HCT116 (cell line): ENCODE results near the gene SERINC5. TPM values are rescaled to one million over a fixed set of nuclear protein-coding genes. Genes with fewer than 3 reads are reported as not detected.

Experiments
- ATAC-seq: fragments of 200-7000 bp; cut with Tn5 transposase; 2 replicates; pipeline ENCODE4 v1.9.1; 2020; ENCODE audit warnings: mild to moderate bottlenecking, moderate library complexity
- BruUV-seq: library from RNA; stranded (reverse); fragments of 400-500 nt; replicated peaks from 2 replicates; lab custom pipeline; 2021; lab: Mats Ljungman, UMichigan
- CTCF ChIA-PET: fragments of 300-600 bp; sonication (Branson Sonifier 250); formaldehyde crosslinking; loops from one replicate; lab custom pipeline; 2021; ENCODE audit warnings: antibody characterized with exemption; lab: Charles Lee
- POLR2A ChIA-PET: fragments of 300-600, 350-600 bp; sonication (Branson Sonifier 250); formaldehyde crosslinking; loops from one replicate; lab custom pipeline; 2021; ENCODE audit warnings: antibody characterized with exemption; lab: Charles Lee
- RAD21 ChIA-PET, 2 experiments: fragments of 300-600 bp; sonication (Branson Sonifier 250); formaldehyde crosslinking; loops; one replicate each; lab custom pipeline; 2023; ENCODE audit warnings: low total read pairs in 2 of 2; ENCODE audit not compliant: uncharacterized antibody in 2 of 2, unreplicated experiment in 2 of 2, low non-redundant PET in 1 of 2; lab: Charles Lee
- DNase-seq: peaks from one replicate; pipeline ENCODE4 v3.0.0-alpha.2; 2010; ENCODE audit warnings: low read depth, low spot score
- H2AFZ ChIP-seq: fragments of 200-600 bp; shearing (Covaris generic), sonication (generic); 2 replicates; pipeline ENCODE4 v1.6.1; 2017; ENCODE audit warnings: low read depth, mixed run types, mixed read lengths, antibody characterized with exemption, low read length; ENCODE audit not compliant: poor library complexity, severe bottlenecking
- H3K27ac ChIP-seq: 2 replicates; pipeline ENCODE4 v1.5.1; 2012; ENCODE audit warnings: low read depth, low read length
- H3K27me3 ChIP-seq: fragments of 200-600 bp; sonication (generic); 2 replicates; pipeline ENCODE4 v1.6.1; 2016; ENCODE audit warnings: mixed run types, low read length, mixed read lengths; ENCODE audit not compliant: insufficient read depth
- H3K36me3 ChIP-seq, 2 experiments: fragments of 200-500 bp in 1 of 2; fragments of 200-600 bp in 1 of 2; sonication (Bioruptor generic) in 1 of 2; sonication (generic) in 1 of 2; 2 replicates each; pipeline versions ENCODE4 v1.5.1 to v1.6.1; 2014 to 2016; ENCODE audit warnings: low read length in 2 of 2, inconsistent platforms in 1 of 2, mixed read lengths in 1 of 2, mixed run types in 1 of 2; ENCODE audit not compliant: insufficient read depth in 2 of 2, control insufficient read depth in 1 of 2
- H3K4me1 ChIP-seq, 2 experiments: fragments of 200-600 bp in 1 of 2; sonication (generic) in 1 of 2; 2 replicates each; pipeline versions ENCODE4 v1.5.1 to v1.6.1; 2012 to 2017; ENCODE audit warnings: low read length in 2 of 2, inconsistent platforms in 1 of 2, mild to moderate bottlenecking in 1 of 2, mixed read lengths in 1 of 2, mixed run types in 1 of 2, moderate library complexity in 1 of 2; ENCODE audit not compliant: insufficient read depth in 2 of 2, control insufficient read depth in 1 of 2
- H3K4me2 ChIP-seq: fragments of 200-600 bp; sonication (generic); 2 replicates; pipeline ENCODE4 v1.6.1; 2017; ENCODE audit warnings: mixed run types, low read length, mixed read lengths
- H3K4me3 ChIP-seq, 2 experiments: fragments of 200-600 bp in 1 of 2; sonication (generic) in 1 of 2; replicated peaks in 1 of 2; 2 replicates each; pipeline ENCODE4 v1.5.1; 2011 to 2016; ENCODE audit warnings: low read length in 2 of 2, control low read depth in 1 of 2, low read depth in 1 of 2, mild to moderate bottlenecking in 1 of 2, mixed read lengths in 1 of 2, mixed run types in 1 of 2
- H3K79me2 ChIP-seq: fragments of 200-600 bp; sonication (generic); 2 replicates; pipeline ENCODE4 v1.6.1; 2017; ENCODE audit warnings: mild to moderate bottlenecking, mixed run types, low read length, moderate library complexity, mixed read lengths; ENCODE audit not compliant: insufficient read depth
- H3K9ac ChIP-seq: fragments of 200-600 bp; sonication (generic); 2 replicates; pipeline ENCODE4 v1.6.1; 2016; ENCODE audit warnings: low read length, mixed read lengths
- H3K9me2 ChIP-seq: fragments of 200-600 bp; sonication (generic), shearing (Covaris generic); 2 replicates; pipeline ENCODE4 v1.6.1; 2017; ENCODE audit warnings: mixed run types, mild to moderate bottlenecking, moderate library complexity; ENCODE audit not compliant: insufficient read depth
- H3K9me3 ChIP-seq, 2 experiments: fragments of 200-500 bp in 1 of 2; fragments of 200-600 bp in 1 of 2; sonication (Bioruptor generic) in 1 of 2; sonication (generic) in 1 of 2; 2 replicates each; pipeline ENCODE4 v1.6.1; 2014 to 2017; ENCODE audit warnings: low read length in 2 of 2, mixed read lengths in 2 of 2, inconsistent platforms in 1 of 2, low read depth in 1 of 2, mild to moderate bottlenecking in 1 of 2, mixed run types in 1 of 2, moderate library complexity in 1 of 2; ENCODE audit not compliant: control insufficient read depth in 1 of 2, insufficient read depth in 1 of 2
- H4K20me1 ChIP-seq: fragments of 200-600 bp; sonication (generic), shearing (Covaris generic); 2 replicates; pipeline ENCODE4 v1.6.1; 2017; ENCODE audit warnings: mixed run types, mild to moderate bottlenecking, moderate library complexity; ENCODE audit not compliant: insufficient read depth
- ATF3 ChIP-seq: IDR thresholded peaks from 2 replicates; pipeline ENCODE4 v1.6.1; 2012
- CTCF ChIP-seq, 3 experiments: fragments of 200-600 bp in 1 of 3; sonication (generic) in 1 of 3; IDR thresholded peaks in 2 of 3; conservative IDR thresholded peaks in 1 of 3; 2 replicates each; pipeline ENCODE4 v1.5.1; 2012 to 2017; ENCODE audit warnings: low read depth in 2 of 3, low read length in 2 of 3, antibody characterized with exemption in 1 of 3, borderline replicate concordance in 1 of 3, control low read depth in 1 of 3, mild to moderate bottlenecking in 1 of 3, mixed read lengths in 1 of 3, mixed run types in 1 of 3, moderate library complexity in 1 of 3; ENCODE audit not compliant: insufficient read depth in 1 of 3
- EGR1 ChIP-seq: IDR thresholded peaks from 2 replicates; pipeline ENCODE4 v1.6.1; 2012; ENCODE audit warnings: low read depth
- EZH2 ChIP-seq: fragments of 200-600 bp; sonication (generic); IDR thresholded peaks from 2 replicates; pipeline ENCODE4 v1.6.1; 2017; ENCODE audit warnings: antibody characterized with exemption, mixed run types
- EZH2phosphoT487 ChIP-seq: fragments of 200-600 bp; IDR thresholded peaks from 2 replicates; pipeline ENCODE4 v1.6.1; 2018; ENCODE audit warnings: antibody characterized with exemption, borderline replicate concordance
- FOSL1 ChIP-seq: IDR thresholded peaks from 2 replicates; pipeline ENCODE4 v1.6.1; 2012; ENCODE audit warnings: low read depth
- JUND ChIP-seq: IDR thresholded peaks from 2 replicates; pipeline ENCODE4 v1.6.1; 2012
- POLR2A ChIP-seq: IDR thresholded peaks from 2 replicates; pipeline ENCODE4 v1.7.0; 2011; ENCODE audit warnings: borderline replicate concordance; ENCODE audit not compliant: insufficient read depth, insufficient read length; ENCODE audit errors: extremely low read depth
- POLR2AphosphoS5 ChIP-seq: IDR thresholded peaks from 2 replicates; pipeline ENCODE4 v1.6.1; 2011; ENCODE audit warnings: mild to moderate bottlenecking, low read depth, low read length, moderate library complexity
- RAD21 ChIP-seq: IDR thresholded peaks from 2 replicates; pipeline ENCODE4 v1.6.1; 2012; ENCODE audit warnings: low read depth, mild to moderate bottlenecking
- REST ChIP-seq: IDR thresholded peaks from 2 replicates; pipeline ENCODE4 v1.6.1; 2012; ENCODE audit warnings: low read depth
- SIN3A ChIP-seq: IDR thresholded peaks from 2 replicates; pipeline ENCODE4 v1.6.1; 2012; ENCODE audit warnings: low read depth
- SP1 ChIP-seq: IDR thresholded peaks from 2 replicates; pipeline ENCODE4 v1.6.1; 2012; ENCODE audit warnings: low read depth
- SRF ChIP-seq: IDR thresholded peaks from 2 replicates; pipeline ENCODE4 v1.6.1; 2012; ENCODE audit warnings: low read depth
- TCF7L2 ChIP-seq: IDR thresholded peaks from 2 replicates; pipeline ENCODE4 v1.7.0; 2011; ENCODE audit warnings: borderline replicate concordance, inconsistent platforms; ENCODE audit not compliant: insufficient read depth, insufficient read length; ENCODE audit errors: extremely low read depth
- YY1 ChIP-seq: IDR thresholded peaks from 2 replicates; pipeline ENCODE4 v1.6.1; 2011; ENCODE audit warnings: low read length, low read depth, moderate library complexity, mild to moderate bottlenecking; ENCODE audit not compliant: insufficient replicate concordance; ENCODE audit errors: extremely low read depth
- ZFX ChIP-seq: fragments of 450-650 bp; IDR thresholded peaks from 2 replicates; pipeline ENCODE4 v1.6.1; 2017
- ZNF274 ChIP-seq: fragments of 200-500 bp; sonication (Bioruptor generic); IDR thresholded peaks from 2 replicates; pipeline ENCODE4 v1.6.1; 2014; ENCODE audit warnings: mild to moderate bottlenecking, low read depth, low read length, inconsistent platforms
- intact Hi-C: fragments of 100-400 bp; cut with micrococcal nuclease; formaldehyde crosslinking; loops from 2 replicates; pipeline ENCODE4 v1.10.0; 2022
- total RNA-seq: library from RNA; stranded (reverse); gene quantifications from one replicate; pipeline ENCODE4 v1.2.1, GENCODE V29; 2021; ENCODE audit not compliant: unreplicated experiment
- TF ChIP-seq, protein P1 (sequence below): IDR thresholded peaks from 2 replicates; pipeline ENCODE4 v1.6.1; 2011; ENCODE audit warnings: mild to moderate bottlenecking, low read length, moderate library complexity; ENCODE audit not compliant: insufficient replicate concordance; ENCODE audit errors: extremely low read depth
- TF ChIP-seq, protein P2 (sequence below): IDR thresholded peaks from 2 replicates; pipeline ENCODE4 v1.6.1; 2012

SERINC5 gene
- total RNA-seq, 1 experiment from 2014 or later: 39.3 TPM

DNA sequence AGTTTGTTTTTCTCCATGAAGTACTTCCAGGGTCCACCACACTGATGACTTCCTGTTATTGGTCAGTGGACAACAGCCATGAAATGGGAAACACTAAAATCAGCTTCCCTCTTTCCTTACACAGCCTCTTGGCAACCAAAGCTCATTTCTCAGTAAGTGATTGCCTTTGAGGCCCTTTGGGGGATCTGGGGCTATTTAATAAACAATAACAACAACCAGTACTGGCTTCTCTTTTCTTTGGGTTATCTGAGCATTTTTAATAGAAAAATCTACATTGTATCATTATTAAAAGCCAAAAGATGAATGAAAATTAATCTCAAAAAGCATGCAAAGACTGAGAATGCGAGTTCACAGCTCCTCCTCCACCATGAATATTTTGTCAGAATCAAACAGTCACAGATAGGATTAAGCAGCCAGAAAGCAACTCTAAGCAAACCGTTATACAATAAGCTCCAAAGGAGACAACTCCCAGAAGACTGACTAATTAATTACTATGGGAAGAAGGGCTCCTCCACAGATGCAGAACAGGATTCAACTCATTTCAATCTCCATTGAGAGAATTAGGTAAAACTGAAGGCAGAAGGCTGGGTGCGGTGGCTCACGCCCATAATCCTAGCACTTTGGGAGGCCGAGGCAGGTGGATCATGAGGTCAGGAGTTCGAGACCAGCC, 68.3 kb downstream of the SERINC5 start:
- RAD21 ChIA-PET: no interaction called here

More for the DNA sequence above, 68.3 kb downstream of the SERINC5 start:
- ChIA-PET POLR2A (interaction anchor here (0.6 to 1.7 kb wide), 3 partner anchors 63 to 1517 kb away, joined by 3 to 4 read pairs (median 4); partner anchors contain the start of gene SERINC5), CTCF (interaction anchor here (1.3 kb wide), 1 partner anchor 120 kb away, joined by 3 read pairs; no protein-coding TSS in a partner anchor)
- Histone ChIP-seq H3K4me3 (no peak overlapping the region), H3K9ac (no peak overlapping the region), H3K36me3 (no peaks in the 10 kb centered on the region), H3K4me1 (peaks cover 57 to 58% of the 10 kb centered on the region in 2 experiments), H3K4me2 (peak overlapping the region; percentile 71), H3K9me3 (no peaks in the 10 kb centered on the region), H3K9me2 (no peaks in the 10 kb centered on the region), H3K27me3 (no peaks in the 10 kb centered on the region), H3K27ac (peak overlapping the region; percentile 66; the same call in 1 of the 2 replicates)
- intact Hi-C loops: no loop called here
- no peak for TF ChIP-seq FOSL1
- TF ChIP-seq SRF: no peak
- TF ChIP-seq, protein P1, sequence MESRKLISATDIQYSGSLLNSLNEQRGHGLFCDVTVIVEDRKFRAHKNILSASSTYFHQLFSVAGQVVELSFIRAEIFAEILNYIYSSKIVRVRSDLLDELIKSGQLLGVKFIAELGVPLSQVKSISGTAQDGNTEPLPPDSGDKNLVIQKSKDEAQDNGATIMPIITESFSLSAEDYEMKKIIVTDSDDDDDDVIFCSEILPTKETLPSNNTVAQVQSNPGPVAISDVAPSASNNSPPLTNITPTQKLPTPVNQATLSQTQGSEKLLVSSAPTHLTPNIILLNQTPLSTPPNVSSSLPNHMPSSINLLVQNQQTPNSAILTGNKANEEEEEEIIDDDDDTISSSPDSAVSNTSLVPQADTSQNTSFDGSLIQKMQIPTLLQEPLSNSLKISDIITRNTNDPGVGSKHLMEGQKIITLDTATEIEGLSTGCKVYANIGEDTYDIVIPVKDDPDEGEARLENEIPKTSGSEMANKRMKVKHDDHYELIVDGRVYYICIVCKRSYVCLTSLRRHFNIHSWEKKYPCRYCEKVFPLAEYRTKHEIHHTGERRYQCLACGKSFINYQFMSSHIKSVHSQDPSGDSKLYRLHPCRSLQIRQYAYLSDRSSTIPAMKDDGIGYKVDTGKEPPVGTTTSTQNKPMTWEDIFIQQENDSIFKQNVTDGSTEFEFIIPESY: no peak
- TF ChIP-seq TCF7L2: no peak
- TF ChIP-seq YY1: no peak
- TF ChIP-seq EGR1: no peak
- TF ChIP-seq, protein P2, sequence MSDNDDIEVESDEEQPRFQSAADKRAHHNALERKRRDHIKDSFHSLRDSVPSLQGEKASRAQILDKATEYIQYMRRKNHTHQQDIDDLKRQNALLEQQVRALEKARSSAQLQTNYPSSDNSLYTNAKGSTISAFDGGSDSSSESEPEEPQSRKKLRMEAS: no peak
- no peak for TF ChIP-seq SP1
- no peak for TF ChIP-seq ATF3
- no peak for TF ChIP-seq EZH2
- no peak for TF ChIP-seq CTCF (IDR thresholded peaks at IDR 0.05 in 2 of 3, conservative IDR thresholded peaks at IDR 0.05 in 1 of 3; ENCODE audit: borderline replicate concordance in 1 of 3, insufficient read depth in 1 of 3, low read depth in 2 of 3, low read length in 2 of 3)
- no peak for TF ChIP-seq REST
- TF ChIP-seq POLR2A: no peak
- no peak for TF ChIP-seq RAD21
- TF ChIP-seq JUND: no peak
- TF ChIP-seq POLR2AphosphoS5: no peak
- no peak for TF ChIP-seq ZNF274
- TF ChIP-seq ZFX: no peak
- no peak for TF ChIP-seq EZH2phosphoT487
- TF ChIP-seq SIN3A: no peak
- TF ChIP-seq, all 23 proteins: peak for 0
- H4K20me1 ChIP-seq: no peaks in the 10 kb centered on the region
- ATAC-seq (no peak), DNase-seq (no peak)
- H2AFZ ChIP-seq: no peak overlapping the region
- H3K79me2 ChIP-seq: no peaks in the 10 kb centered on the region
- no TSS peak for BruUV-seq
